ENCODE data around the gene MRPS18B.

Gene MRPS18B

GRCh38 chr6:30610065-30610464 lies 7.6 kb upstream of the MRPS18B start:
- DNase-seq, result no peak

GRCh38 chr6:30611150-30611855 lies 6.3 kb upstream of the MRPS18B start:
- no peak for DNase-seq

- DNase-seq, result no peak
Measured at GRCh38 chr6:30611856-30612194, 5.8 kb upstream of the MRPS18B start.

GRCh38 chr6:30612213-30612612 lies 5.4 kb upstream of the MRPS18B start:
- DNase-seq, result no peak

- DNase-seq, result no peak
Measured at GRCh38 chr6:30612687-30613248, 4.9 kb upstream of the MRPS18B start.

- DNase-seq, result no peak
Measured at GRCh38 chr6:30613251-30614043, 4.2 kb upstream of the MRPS18B start.

GRCh38 chr6:30614044-30614842 lies 3.4 kb upstream of the MRPS18B start:
- DNase-seq, result no peak

GRCh38 chr6:30614843-30615218 lies 2.8 kb upstream of the MRPS18B start:
- DNase-seq, result peak; percentile 66 to 97 (median 85)

GRCh38 chr6:30615219-30615957 lies 2.3 kb upstream of the MRPS18B start:
- DNase-seq, result peak in 2 of 5 donors; percentile 29 to 69

- peak in 2 of 5 donors; percentile 38 to 70 for DNase-seq
Measured at GRCh38 chr6:30615958-30616810, 1.5 kb upstream of the MRPS18B start.

GRCh38 chr6:30616811-30617564 lies 652 bp upstream of the MRPS18B start, which contains the start of gene PPP1R10:
PPP1R10 (minus strand) TSS chr6:30617243; CDS start chr6:30609944, 7,299 bp downstream.
- DNase-seq, result peak; percentile 98 to 100 (median 99)

GRCh38 chr6:30618270-30618797 lies 694 bp downstream of the MRPS18B start:
- no peak for DNase-seq

GRCh38 chr6:30619561-30619960 lies 1.9 kb downstream of the MRPS18B start:
- DNase-seq, result no peak

- DNase-seq, result no peak
Measured at GRCh38 chr6:30625511-30625910, 7.9 kb downstream of the MRPS18B start.

GRCh38 chr6:30626484-30627366 lies 9.1 kb downstream of the MRPS18B start, which contains the start of gene ATAT1:
ATAT1 (plus strand) TSS chr6:30626874.
- DNase-seq, result peak; percentile 80 to 87 (median 85)

- no peak for DNase-seq
Measured at GRCh38 chr6:30635834-30636233, 18.2 kb downstream of the MRPS18B start.

- no peak for DNase-seq
Measured at GRCh38 chr6:30640481-30640880, 22.8 kb downstream of the MRPS18B start.

- no peak for DNase-seq
Measured at GRCh38 chr6:30641048-30641447, 23.4 kb downstream of the MRPS18B start.

- no peak for DNase-seq
Measured at GRCh38 chr6:30643656-30644055, 26.0 kb downstream of the MRPS18B start.
